AG04449 (cell line): ENCODE results near the gene GMDS.

Experiments
- CTCF ChIA-PET: fragments of 350-600 bp; formaldehyde crosslinking; extraction: SDS; loops from one replicate; lab custom pipeline; 2021; ENCODE audit warnings: antibody characterized with exemption; lab: Yijun Ruan, JAX
- POLR2A ChIA-PET: fragments of 400-600, 350-600 bp; formaldehyde crosslinking; extraction: SDS; loops from one replicate; lab custom pipeline; 2020; ENCODE audit warnings: antibody characterized with exemption, inconsistent platforms; lab: Yijun Ruan, JAX
- DNase-seq: peaks from one replicate; pipeline ENCODE4 v3.0.0-alpha.2; 2010; ENCODE audit warnings: low read depth, low spot score
- H3K4me3 ChIP-seq: 2 replicates; pipeline ENCODE4 v1.5.1; 2011; ENCODE audit warnings: low read depth, mild to moderate bottlenecking, control low read depth, low read length
- TF ChIP-seq, protein P1 (sequence below): IDR thresholded peaks from one replicate; pipeline ENCODE4 v1.5.1; 2011; ENCODE audit warnings: mild to moderate bottlenecking, moderate library complexity, low read length, control low read depth, inconsistent platforms; ENCODE audit not compliant: insufficient read depth; ENCODE audit errors: missing control alignments

The GMDS gene

DNA sequence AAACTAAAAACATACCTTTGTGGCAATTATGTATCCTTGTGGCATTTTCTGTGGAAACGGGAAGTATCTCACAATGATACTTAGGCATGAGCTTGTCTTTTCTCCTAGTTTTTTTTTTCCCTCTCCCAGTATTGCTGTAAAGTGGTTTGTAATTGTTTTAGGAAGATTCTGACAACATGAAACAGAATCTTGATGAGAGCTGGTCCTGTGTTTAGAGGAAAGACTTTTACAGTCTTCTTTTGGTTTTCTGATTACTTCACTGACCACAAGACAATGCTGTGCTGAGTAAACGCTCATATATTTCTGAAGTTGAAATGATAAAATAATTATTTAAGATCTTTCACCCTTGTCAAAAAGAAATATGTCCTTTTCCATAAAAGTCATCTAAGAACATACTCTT is 434.5 kb downstream of the GMDS start:
- H3K4me3 ChIP-seq, result no peak overlapping the region
- POLR2A ChIA-PET, result no interaction called here
- TF ChIP-seq, protein P1, sequence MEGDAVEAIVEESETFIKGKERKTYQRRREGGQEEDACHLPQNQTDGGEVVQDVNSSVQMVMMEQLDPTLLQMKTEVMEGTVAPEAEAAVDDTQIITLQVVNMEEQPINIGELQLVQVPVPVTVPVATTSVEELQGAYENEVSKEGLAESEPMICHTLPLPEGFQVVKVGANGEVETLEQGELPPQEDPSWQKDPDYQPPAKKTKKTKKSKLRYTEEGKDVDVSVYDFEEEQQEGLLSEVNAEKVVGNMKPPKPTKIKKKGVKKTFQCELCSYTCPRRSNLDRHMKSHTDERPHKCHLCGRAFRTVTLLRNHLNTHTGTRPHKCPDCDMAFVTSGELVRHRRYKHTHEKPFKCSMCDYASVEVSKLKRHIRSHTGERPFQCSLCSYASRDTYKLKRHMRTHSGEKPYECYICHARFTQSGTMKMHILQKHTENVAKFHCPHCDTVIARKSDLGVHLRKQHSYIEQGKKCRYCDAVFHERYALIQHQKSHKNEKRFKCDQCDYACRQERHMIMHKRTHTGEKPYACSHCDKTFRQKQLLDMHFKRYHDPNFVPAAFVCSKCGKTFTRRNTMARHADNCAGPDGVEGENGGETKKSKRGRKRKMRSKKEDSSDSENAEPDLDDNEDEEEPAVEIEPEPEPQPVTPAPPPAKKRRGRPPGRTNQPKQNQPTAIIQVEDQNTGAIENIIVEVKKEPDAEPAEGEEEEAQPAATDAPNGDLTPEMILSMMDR, result no peak
- no peak for DNase-seq
- CTCF ChIA-PET, result interaction anchor here (0.7 to 1.7 kb wide), 2 partner anchors 10 to 293 kb away, joined by 3 to 7 read pairs; no protein-coding TSS in a partner anchor

DNA sequence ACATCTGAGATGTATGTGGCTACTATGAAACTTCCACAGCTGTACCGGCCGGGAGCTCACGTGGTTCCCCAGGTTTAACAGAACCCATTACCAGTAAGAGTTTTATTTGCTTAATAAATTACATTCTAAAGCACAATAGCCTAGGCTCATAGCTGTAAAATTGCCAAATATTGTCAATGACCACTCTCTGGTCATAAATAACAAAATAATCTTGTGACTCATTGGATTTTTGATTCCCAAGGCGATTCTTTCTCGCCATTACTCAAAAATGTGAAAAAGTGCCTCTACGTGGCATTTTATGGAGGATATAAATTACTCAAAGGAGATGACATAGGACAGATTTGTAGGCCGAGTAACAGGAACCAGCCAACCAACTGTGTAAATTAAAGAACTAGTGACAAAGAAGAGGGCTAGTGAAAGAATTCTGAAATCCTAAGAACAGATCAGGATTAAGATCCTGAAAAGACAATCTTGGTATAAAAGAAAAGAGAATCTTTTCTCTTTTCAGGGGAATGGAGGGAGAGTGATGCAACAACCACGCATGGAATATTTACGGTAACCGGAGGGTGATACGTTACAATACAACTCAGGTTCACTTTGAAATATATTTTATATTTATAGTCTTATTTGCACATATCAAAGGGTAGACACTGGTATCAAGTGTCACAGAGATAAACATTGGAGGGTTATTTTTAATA is 436.0 kb downstream of the GMDS start:
- H3K4me3 ChIP-seq, result no peak overlapping the region
- ChIA-PET POLR2A (no interaction called here), CTCF (no interaction called here)
- TF ChIP-seq, protein P1, result no peak
- no peak for DNase-seq

DNA sequence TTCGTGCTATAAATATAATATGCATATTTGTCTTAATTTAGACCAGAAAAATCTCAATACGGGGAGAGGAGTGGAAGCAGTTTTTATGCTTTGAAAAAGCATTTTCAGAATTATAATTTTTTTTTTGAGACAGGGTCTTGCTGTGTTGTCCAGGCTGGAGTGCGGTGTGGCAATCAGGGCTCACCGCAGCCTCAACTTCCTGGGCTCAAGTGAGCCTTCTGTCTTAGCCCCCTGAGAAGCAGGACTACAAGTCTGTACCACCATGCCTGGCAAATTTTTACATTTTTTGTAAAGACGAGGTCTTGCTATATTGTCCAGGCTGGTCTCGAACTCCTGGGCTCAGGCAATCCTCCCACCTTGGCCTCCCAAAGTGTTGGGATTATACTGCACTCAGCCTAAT is 438.5 kb downstream of the GMDS start:
- H3K4me3 ChIP-seq, result no peak overlapping the region
- ChIA-PET CTCF (no interaction called here), POLR2A (no interaction called here)
- TF ChIP-seq, protein P1, result no peak
- DNase-seq, result no peak

DNA sequence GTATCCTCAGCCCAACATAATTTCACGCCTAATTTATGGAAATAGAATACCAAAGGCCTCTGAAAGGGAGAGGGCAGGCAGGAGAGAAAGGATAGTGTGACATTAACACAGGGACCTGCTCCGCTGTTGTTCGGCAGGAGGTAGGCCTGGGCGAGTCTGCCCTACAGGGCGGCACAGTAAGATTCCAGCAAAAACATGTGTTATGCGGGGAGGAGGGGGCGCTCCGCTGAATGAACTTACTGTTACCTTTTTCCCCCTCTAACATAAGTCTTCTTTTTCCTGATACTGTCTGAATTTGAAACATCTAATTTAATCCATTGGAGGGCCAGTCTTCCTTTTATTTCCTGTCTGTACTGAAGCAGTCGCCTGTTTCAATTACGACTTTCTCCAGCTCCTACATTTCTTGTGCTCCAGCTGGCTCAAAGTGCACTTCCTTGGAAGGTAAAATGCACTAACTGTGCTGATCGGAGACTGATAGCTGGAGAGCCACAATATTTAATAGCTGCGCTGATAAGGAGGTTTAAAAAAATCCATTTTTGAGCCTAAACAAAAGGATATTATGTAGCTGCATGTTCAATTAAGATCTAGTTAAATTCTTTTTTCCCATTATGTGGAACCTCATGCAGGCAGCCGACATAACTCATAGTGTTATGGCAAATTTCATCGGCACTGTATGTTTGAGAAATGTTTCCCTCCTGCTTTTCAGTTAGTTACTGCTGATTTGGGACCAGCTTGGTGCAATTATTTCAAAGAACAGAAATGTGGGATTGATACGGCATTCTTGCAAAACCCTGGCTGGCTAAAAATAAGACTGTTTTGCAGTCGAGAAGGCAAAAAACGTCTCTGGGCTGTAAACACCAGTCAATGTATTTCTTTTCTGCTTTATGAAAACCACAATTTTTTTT is 442.7 kb downstream of the GMDS start:
- TF ChIP-seq, protein P1, result no peak
- DNase-seq, result no peak
- no peak overlapping the region for H3K4me3 ChIP-seq
- ChIA-PET CTCF (interaction anchor here (0.7 to 0.9 kb wide), 2 partner anchors 10 to 205 kb away, joined by 3 to 4 read pairs; no protein-coding TSS in a partner anchor), POLR2A (no interaction called here)

DNA sequence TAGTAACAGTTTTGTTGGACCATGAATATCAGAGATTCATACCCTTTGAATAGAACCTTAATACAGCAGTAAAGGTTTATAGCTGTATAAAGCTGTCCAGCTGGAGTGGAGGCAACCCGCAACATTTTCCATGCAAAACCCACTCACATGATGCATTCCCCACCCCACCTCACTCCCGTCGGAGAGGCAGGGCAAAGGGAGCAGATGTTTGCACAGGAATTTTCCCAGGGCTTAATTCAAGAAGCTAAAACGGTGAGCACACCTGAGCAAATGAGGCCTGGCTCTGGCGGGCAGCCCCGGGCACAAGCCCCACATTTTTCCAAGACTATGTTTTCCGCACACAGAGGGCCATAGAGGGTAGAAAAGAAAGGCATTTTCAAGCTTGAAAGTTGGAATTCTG is 444.0 kb downstream of the GMDS start:
- ChIA-PET CTCF (interaction anchor here (0.9 to 1.2 kb wide), 2 partner anchors 8 to 18 kb away, joined by 3 to 4 read pairs; no protein-coding TSS in a partner anchor), POLR2A (no interaction called here)
- TF ChIP-seq, protein P1, result no peak
- H3K4me3 ChIP-seq, result no peak overlapping the region
- DNase-seq, result no peak

DNA sequence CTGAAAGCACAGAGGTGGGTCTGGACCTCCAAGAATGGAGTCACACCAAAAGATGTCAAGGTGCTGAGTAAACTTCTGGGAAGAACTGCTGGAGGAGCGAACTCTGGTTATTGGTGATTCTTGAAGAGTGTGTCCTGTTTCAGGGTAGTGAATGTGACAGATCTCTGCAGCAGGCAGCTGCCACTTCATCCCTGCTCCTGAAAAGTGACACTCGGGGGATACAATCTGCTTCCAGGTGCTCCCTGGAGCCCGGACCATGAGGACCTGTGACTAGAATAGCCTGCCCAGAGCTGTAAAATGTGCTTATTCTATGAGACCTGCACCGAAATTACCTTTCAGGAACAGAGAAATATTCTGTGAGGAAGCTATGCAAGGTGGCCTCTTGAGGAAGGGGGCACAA is 444.6 kb downstream of the GMDS start:
- POLR2A ChIA-PET, result no interaction called here
- TF ChIP-seq, protein P1, result no peak
- CTCF ChIA-PET, result interaction anchor here (1.2 kb wide), 1 partner anchor 18 kb away, joined by 3 read pairs; no protein-coding TSS in a partner anchor
- no peak overlapping the region for H3K4me3 ChIP-seq
- DNase-seq, result no peak
